HUDEP-2 (cell line): ENCODE results near the gene TMEM14B.

Experiments used
- DNase-seq, 76 experiments: peaks; one replicate each; lab custom pipeline; 2025; ENCODE audit not compliant: unreplicated experiment in 76 of 76; lab: John Stamatoyannopoulos, UW

The TMEM14B gene

GRCh38 chr6:10747251-10747972 is at the start of gene TMEM14B:
TMEM14B (plus strand) TSS chr6:10747805; CDS start chr6:10749246, 1,441 bp downstream.
- DNase-seq, result peak; percentile 60 to 100 (median 99)

GRCh38 chr6:10713962-10714361 is 33.6 kb upstream of the TMEM14B start:
- no peak for DNase-seq

- DNase-seq, result peak in 52 of 76 experiments; percentile 10 to 79 (median 54)
Observed at GRCh38 chr6:10719296-10719963, 28.2 kb upstream of the TMEM14B start.

- DNase-seq, result peak in 48 of 76 experiments; percentile 26 to 79 (median 56)
Observed at GRCh38 chr6:10719964-10720264, 27.7 kb upstream of the TMEM14B start.

- DNase-seq, result peak in 59 of 76 experiments; percentile 12 to 79 (median 51)
Observed at GRCh38 chr6:10720265-10720959, 27.2 kb upstream of the TMEM14B start.

GRCh38 chr6:10720960-10721849 is 26.4 kb upstream of the TMEM14B start:
- peak in 40 of 76 experiments; percentile 18 to 69 (median 42) for DNase-seq

GRCh38 chr6:10721850-10722569 is 25.6 kb upstream of the TMEM14B start:
- peak in 3 of 76 experiments; percentile 32 to 46 (median 37) for DNase-seq

GRCh38 chr6:10722570-10722819 is 25.1 kb upstream of the TMEM14B start:
- DNase-seq, result peak in 8 of 76 experiments; percentile 39 to 67 (median 57)

- peak in 75 of 76 experiments; percentile 67 to 99 (median 96) for DNase-seq
Observed at GRCh38 chr6:10722820-10723566, 24.6 kb upstream of the TMEM14B start, which contains the start of gene TMEM14C. TMEM14C (plus strand) TSS chr6:10723070; CDS start chr6:10724614, 1,544 bp downstream.

- peak in 10 of 76 experiments; percentile 9 to 51 (median 27) for DNase-seq
Observed at GRCh38 chr6:10723567-10723881, 24.1 kb upstream of the TMEM14B start.

GRCh38 chr6:10725044-10725443 is 22.6 kb upstream of the TMEM14B start:
- DNase-seq, result peak in 75 of 76 experiments; percentile 58 to 96 (median 85)

- DNase-seq, result no peak
Observed at GRCh38 chr6:10725716-10726115, 21.9 kb upstream of the TMEM14B start.

GRCh38 chr6:10730254-10730653 is 17.4 kb upstream of the TMEM14B start:
- DNase-seq, result no peak

GRCh38 chr6:10733151-10733715 is 14.4 kb upstream of the TMEM14B start:
- DNase-seq, result no peak

- DNase-seq, result no peak
Observed at GRCh38 chr6:10733863-10734262, 13.7 kb upstream of the TMEM14B start.

GRCh38 chr6:10736731-10737130 is 10.9 kb upstream of the TMEM14B start:
- no peak for DNase-seq

GRCh38 chr6:10740061-10740460 is 7.5 kb upstream of the TMEM14B start:
- DNase-seq, result no peak

GRCh38 chr6:10741643-10742042 is 6.0 kb upstream of the TMEM14B start:
- peak in 4 of 76 experiments; percentile 14 to 34 (median 25) for DNase-seq

GRCh38 chr6:10742251-10742650 is 5.4 kb upstream of the TMEM14B start:
- DNase-seq, result no peak
